Measurements from ENCODE around the gene COX6B1.

The COX6B1 gene

DNA sequence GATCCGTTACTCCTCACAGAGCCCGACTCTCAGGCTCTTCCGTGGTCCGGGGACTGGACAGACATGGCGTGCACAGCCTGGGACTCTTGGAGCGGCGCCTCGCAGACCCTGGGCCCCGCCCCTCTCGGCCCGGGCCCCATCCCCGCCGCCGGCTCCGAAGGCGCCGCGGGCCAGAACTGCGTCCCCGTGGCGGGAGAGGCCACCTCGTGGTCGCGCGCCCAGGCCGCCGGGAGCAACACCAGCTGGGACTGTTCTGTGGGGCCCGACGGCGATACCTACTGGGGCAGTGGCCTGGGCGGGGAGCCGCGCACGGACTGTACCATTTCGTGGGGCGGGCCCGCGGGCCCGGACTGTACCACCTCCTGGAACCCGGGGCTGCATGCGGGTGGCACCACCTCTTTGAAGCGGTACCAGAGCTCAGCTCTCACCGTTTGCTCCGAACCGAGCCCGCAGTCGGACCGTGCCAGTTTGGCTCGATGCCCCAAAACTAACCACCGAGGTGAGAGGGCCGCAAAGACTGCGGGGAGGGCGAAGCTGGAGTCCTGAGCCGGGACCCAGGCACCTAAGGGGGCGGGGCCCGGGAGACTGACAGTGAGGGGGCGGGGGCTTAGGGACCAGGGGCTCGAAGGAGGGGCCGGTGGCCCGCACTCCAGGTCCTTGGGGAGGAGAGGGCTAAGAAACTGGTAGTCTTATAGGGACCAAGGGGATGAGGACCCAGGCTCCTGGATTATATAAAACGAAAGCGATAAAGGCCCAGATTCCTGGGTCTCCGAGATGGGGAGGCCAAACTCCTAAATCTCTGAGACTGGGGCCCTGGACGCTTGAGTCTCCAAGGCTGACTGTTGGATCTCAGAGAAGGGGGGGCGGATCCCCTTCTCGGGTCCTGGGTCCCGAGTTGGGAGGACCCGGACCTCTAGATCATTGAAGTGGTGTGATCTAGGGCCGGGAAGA lies 4.6 kb upstream of the COX6B1 start:
- Histone ChIP-seq H3K27ac (ENCODE audit: extremely low read depth, low read depth, low read length) (peak overlapping the region; percentile 91), H3K36me3 (ENCODE audit: control insufficient read depth in 2 of 2, insufficient read depth in 1 of 2, low read length in 2 of 2) (peaks cover 0 to 4% of the 10 kb centered on the region in 2 experiments; a peak in 1 of 3 replicates), H3K9me3 (ENCODE audit: control insufficient read depth, insufficient read depth, low read depth, low read length) (no peaks in the 10 kb centered on the region), H3K4me3 (ENCODE audit: low read depth, low read length) (peak overlapping the region; percentile 42), H3K4me1 (ENCODE audit: control insufficient read depth, insufficient read depth, low read length) (peaks cover 33% of the 10 kb centered on the region)
- ChIA-PET POLR2A (interaction anchor here (0.5 to 3.8 kb wide), 35 partner anchors 8 to 1426 kb away, joined by 3 to 42 read pairs (median 6); partner anchors contain the start of genes HAUS5, LIN37, NFKBID and PSENEN), CTCF (interaction anchor here (0.6 to 1.3 kb wide), 10 partner anchors 14 to 226 kb away, joined by 3 to 8 read pairs (median 3); no protein-coding TSS in a partner anchor)
- TF ChIP-seq SETDB1 (IDR thresholded peaks at IDR 0.05; ENCODE audit: insufficient read length, low read length) (no peak), HOXD13 (CRISPR knock-in tag; IDR thresholded peaks at IDR 0.05; ENCODE audit: borderline replicate concordance) (no peak), ZNF843 (tag by site-specific recombination; IDR thresholded peaks at IDR 0.05) (peak; percentile 89), ZNF311 (tag by site-specific recombination; IDR thresholded peaks at IDR 0.05; ENCODE audit: borderline replicate concordance) (no peak), ZNF423 (tag by site-specific recombination; IDR thresholded peaks at IDR 0.05) (peak; percentile 58), ZNF221 (tag by site-specific recombination; IDR thresholded peaks at IDR 0.05; ENCODE audit: borderline replicate concordance) (peak; percentile 38; the same call in 1 of the 2 replicates), MZF1 (tag by site-specific recombination; IDR thresholded peaks at IDR 0.05; ENCODE audit: borderline replicate concordance) (no peak; the same call in 1 of the 2 replicates), ZNF660 (tag by site-specific recombination; IDR thresholded peaks at IDR 0.05) (peak; percentile 96), ZNF426 (tag by site-specific recombination; IDR thresholded peaks at IDR 0.05) (no peak), ZNF514 (tag by site-specific recombination; IDR thresholded peaks at IDR 0.05) (no peak), ZNF157 (tag by site-specific recombination; IDR thresholded peaks at IDR 0.05) (no peak), ZNF76 (tag by site-specific recombination; IDR thresholded peaks at IDR 0.05; ENCODE audit: borderline replicate concordance, low read depth) (peak; percentile 93), PRDM1 (tag by site-specific recombination; IDR thresholded peaks at IDR 0.05) (no peak), SP3 (tag by site-specific recombination; IDR thresholded peaks at IDR 0.05) (peak; percentile 99), ZBTB20 (tag by site-specific recombination; IDR thresholded peaks at IDR 0.05) (peak; percentile 93), ZNF350 (tag by site-specific recombination; IDR thresholded peaks at IDR 0.05) (no peak)
- TF ChIP-seq, protein P1, sequence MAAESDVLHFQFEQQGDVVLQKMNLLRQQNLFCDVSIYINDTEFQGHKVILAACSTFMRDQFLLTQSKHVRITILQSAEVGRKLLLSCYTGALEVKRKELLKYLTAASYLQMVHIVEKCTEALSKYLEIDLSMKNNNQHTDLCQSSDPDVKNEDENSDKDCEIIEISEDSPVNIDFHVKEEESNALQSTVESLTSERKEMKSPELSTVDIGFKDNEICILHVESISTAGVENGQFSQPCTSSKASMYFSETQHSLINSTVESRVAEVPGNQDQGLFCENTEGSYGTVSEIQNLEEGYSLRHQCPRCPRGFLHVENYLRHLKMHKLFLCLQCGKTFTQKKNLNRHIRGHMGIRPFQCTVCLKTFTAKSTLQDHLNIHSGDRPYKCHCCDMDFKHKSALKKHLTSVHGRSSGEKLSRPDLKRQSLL (tag by site-specific recombination; IDR thresholded peaks at IDR 0.05) = no peak; the same call in 1 of the 2 replicates
- TF ChIP-seq, protein P2, sequence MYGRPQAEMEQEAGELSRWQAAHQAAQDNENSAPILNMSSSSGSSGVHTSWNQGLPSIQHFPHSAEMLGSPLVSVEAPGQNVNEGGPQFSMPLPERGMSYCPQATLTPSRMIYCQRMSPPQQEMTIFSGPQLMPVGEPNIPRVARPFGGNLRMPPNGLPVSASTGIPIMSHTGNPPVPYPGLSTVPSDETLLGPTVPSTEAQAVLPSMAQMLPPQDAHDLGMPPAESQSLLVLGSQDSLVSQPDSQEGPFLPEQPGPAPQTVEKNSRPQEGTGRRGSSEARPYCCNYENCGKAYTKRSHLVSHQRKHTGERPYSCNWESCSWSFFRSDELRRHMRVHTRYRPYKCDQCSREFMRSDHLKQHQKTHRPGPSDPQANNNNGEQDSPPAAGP (tag by site-specific recombination; IDR thresholded peaks at IDR 0.05) = peak; percentile 99
- TF ChIP-seq, protein P3, sequence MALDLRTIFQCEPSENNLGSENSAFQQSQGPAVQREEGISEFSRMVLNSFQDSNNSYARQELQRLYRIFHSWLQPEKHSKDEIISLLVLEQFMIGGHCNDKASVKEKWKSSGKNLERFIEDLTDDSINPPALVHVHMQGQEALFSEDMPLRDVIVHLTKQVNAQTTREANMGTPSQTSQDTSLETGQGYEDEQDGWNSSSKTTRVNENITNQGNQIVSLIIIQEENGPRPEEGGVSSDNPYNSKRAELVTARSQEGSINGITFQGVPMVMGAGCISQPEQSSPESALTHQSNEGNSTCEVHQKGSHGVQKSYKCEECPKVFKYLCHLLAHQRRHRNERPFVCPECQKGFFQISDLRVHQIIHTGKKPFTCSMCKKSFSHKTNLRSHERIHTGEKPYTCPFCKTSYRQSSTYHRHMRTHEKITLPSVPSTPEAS (tag by site-specific recombination; IDR thresholded peaks at IDR 0.05) = peak; percentile 42
- TF ChIP-seq, protein P4, sequence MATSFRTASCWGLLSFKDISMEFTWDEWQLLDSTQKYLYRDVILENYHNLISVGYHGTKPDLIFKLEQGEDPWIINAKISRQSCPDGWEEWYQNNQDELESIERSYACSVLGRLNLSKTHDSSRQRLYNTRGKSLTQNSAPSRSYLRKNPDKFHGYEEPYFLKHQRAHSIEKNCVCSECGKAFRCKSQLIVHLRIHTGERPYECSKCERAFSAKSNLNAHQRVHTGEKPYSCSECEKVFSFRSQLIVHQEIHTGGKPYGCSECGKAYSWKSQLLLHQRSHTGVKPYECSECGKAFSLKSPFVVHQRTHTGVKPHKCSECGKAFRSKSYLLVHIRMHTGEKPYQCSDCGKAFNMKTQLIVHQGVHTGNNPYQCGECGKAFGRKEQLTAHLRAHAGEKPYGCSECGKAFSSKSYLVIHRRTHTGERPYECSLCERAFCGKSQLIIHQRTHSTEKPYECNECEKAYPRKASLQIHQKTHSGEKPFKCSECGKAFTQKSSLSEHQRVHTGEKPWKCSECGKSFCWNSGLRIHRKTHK (tag by site-specific recombination; IDR thresholded peaks at IDR 0.05) = no peak
- TF ChIP-seq, protein P5, sequence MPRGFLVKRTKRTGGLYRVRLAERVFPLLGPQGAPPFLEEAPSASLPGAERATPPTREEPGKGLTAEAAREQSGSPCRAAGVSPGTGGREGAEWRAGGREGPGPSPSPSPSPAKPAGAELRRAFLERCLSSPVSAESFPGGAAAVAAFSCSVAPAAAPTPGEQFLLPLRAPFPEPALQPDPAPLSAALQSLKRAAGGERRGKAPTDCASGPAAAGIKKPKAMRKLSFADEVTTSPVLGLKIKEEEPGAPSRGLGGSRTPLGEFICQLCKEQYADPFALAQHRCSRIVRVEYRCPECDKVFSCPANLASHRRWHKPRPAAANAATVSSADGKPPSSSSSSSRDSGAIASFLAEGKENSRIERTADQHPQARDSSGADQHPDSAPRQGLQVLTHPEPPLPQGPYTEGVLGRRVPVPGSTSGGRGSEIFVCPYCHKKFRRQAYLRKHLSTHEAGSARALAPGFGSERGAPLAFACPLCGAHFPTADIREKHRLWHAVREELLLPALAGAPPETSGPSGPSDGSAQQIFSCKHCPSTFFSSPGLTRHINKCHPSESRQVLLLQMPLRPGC (tag by site-specific recombination; IDR thresholded peaks at IDR 0.05) = peak; percentile 89
- TF ChIP-seq, protein P6, sequence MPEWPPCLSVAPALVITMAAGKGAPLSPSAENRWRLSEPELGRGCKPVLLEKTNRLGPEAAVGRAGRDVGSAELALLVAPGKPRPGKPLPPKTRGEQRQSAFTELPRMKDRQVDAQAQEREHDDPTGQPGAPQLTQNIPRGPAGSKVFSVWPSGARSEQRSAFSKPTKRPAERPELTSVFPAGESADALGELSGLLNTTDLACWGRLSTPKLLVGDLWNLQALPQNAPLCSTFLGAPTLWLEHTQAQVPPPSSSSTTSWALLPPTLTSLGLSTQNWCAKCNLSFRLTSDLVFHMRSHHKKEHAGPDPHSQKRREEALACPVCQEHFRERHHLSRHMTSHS (tag by site-specific recombination; IDR thresholded peaks at IDR 0.05) = no peak
- TF ChIP-seq, protein P7, sequence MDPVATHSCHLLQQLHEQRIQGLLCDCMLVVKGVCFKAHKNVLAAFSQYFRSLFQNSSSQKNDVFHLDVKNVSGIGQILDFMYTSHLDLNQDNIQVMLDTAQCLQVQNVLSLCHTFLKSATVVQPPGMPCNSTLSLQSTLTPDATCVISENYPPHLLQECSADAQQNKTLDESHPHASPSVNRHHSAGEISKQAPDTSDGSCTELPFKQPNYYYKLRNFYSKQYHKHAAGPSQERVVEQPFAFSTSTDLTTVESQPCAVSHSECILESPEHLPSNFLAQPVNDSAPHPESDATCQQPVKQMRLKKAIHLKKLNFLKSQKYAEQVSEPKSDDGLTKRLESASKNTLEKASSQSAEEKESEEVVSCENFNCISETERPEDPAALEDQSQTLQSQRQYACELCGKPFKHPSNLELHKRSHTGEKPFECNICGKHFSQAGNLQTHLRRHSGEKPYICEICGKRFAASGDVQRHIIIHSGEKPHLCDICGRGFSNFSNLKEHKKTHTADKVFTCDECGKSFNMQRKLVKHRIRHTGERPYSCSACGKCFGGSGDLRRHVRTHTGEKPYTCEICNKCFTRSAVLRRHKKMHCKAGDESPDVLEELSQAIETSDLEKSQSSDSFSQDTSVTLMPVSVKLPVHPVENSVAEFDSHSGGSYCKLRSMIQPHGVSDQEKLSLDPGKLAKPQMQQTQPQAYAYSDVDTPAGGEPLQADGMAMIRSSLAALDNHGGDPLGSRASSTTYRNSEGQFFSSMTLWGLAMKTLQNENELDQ (tag by site-specific recombination; IDR thresholded peaks at IDR 0.05; ENCODE audit: low read depth) = no peak
- TF ChIP-seq, protein P8, sequence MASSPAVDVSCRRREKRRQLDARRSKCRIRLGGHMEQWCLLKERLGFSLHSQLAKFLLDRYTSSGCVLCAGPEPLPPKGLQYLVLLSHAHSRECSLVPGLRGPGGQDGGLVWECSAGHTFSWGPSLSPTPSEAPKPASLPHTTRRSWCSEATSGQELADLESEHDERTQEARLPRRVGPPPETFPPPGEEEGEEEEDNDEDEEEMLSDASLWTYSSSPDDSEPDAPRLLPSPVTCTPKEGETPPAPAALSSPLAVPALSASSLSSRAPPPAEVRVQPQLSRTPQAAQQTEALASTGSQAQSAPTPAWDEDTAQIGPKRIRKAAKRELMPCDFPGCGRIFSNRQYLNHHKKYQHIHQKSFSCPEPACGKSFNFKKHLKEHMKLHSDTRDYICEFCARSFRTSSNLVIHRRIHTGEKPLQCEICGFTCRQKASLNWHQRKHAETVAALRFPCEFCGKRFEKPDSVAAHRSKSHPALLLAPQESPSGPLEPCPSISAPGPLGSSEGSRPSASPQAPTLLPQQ (tag by site-specific recombination; IDR thresholded peaks at IDR 0.05) = peak; percentile 100

All from HEK293 (cell line).